ENCODE results near the gene INSR.
"Not testable (repeated sequence)": the region's sequence is repeated elsewhere in the genome, so short reads cannot be mapped to it uniquely, and the experiment has no call there.

The INSR gene

GRCh38 chr19:7217861-7218260, 76.4 kb downstream of the INSR start:
- FAIRE-seq: no peak

- FAIRE-seq: no peak
These were observed 77.8 kb downstream of the INSR start for GRCh38 chr19:7216373-7216902.

GRCh38 chr19:7215176-7215575, 79.0 kb downstream of the INSR start:
- no peak for FAIRE-seq

- FAIRE-seq: no peak
These were observed 79.7 kb downstream of the INSR start for GRCh38 chr19:7214324-7215089.

GRCh38 chr19:7213628-7214323, 80.4 kb downstream of the INSR start:
- no peak for FAIRE-seq

GRCh38 chr19:7211191-7211951, 82.8 kb downstream of the INSR start:
- FAIRE-seq: no peak

GRCh38 chr19:7210359-7210758, 83.9 kb downstream of the INSR start:
- no peak for FAIRE-seq

- FAIRE-seq: not testable (repeated sequence)
These were observed 84.5 kb downstream of the INSR start for GRCh38 chr19:7209597-7210325.

- FAIRE-seq: not testable (repeated sequence)
These were observed 85.2 kb downstream of the INSR start for GRCh38 chr19:7209036-7209435.

GRCh38 chr19:7203332-7203731, 90.9 kb downstream of the INSR start:
- no peak for FAIRE-seq

- FAIRE-seq: no peak
These were observed 91.3 kb downstream of the INSR start for GRCh38 chr19:7202888-7203287.

GRCh38 chr19:7200736-7201135, 93.5 kb downstream of the INSR start:
- no peak for FAIRE-seq

GRCh38 chr19:7199613-7200533, 94.3 kb downstream of the INSR start:
- no peak for FAIRE-seq

- no peak for FAIRE-seq
These were observed 96.2 kb downstream of the INSR start for GRCh38 chr19:7197760-7198696.

- no peak for FAIRE-seq
These were observed 97.0 kb downstream of the INSR start for GRCh38 chr19:7197119-7197759.

GRCh38 chr19:7196763-7197118, 97.5 kb downstream of the INSR start:
- FAIRE-seq: peak; percentile 38

- no peak for FAIRE-seq
These were observed 99.2 kb downstream of the INSR start for GRCh38 chr19:7195046-7195445.

- FAIRE-seq: no peak
These were observed 99.6 kb downstream of the INSR start for GRCh38 chr19:7194566-7194965.

- no peak for FAIRE-seq
These were observed 102.1 kb downstream of the INSR start for GRCh38 chr19:7191946-7192691.

All from colon (tissue), 2 donors.